SK-N-SH treated with all-trans-retinoic acid at 6 μM for 48 hours (cell line): Measurements from ENCODE around the gene CDK14.

Experiments
- ATAC-seq: fragments of 200-7000 bp; cut with Tn5 transposase; 3 replicates; pipeline ENCODE4 v1.9.1; 2020; ENCODE audit warnings: mild to moderate bottlenecking, moderate library complexity
- ARNTL ChIP-seq: fragments of 450-650 bp; formaldehyde crosslinking; IDR thresholded peaks from 2 replicates; pipeline ENCODE4 v1.5.0; 2020; ENCODE audit warnings: low read depth, mild to moderate bottlenecking, moderate library complexity, borderline replicate concordance
- BACH2 ChIP-seq: fragments of 250-450 bp; sonication (Bioruptor Pico); IDR thresholded peaks from 2 replicates; pipeline ENCODE4 v1.9.0; 2021; ENCODE audit warnings: mild to moderate bottlenecking, borderline replicate concordance
- CREB5 ChIP-seq: fragments of 250-450 bp; sonication (Bioruptor Pico); IDR thresholded peaks from 2 replicates; pipeline ENCODE4 v1.5.1; 2020; ENCODE audit warnings: low read depth, mild to moderate bottlenecking, moderate library complexity
- CSDC2 ChIP-seq: fragments of 250-450 bp; sonication (Bioruptor Pico); IDR thresholded peaks from 2 replicates; pipeline ENCODE4 v1.5.0; 2020; ENCODE audit warnings: mild to moderate bottlenecking, moderate library complexity
- CSRNP3 ChIP-seq: fragments of 250-450 bp; sonication (Bioruptor Pico); IDR thresholded peaks from 2 replicates; pipeline ENCODE4 v1.5.1; 2021; ENCODE audit warnings: mild to moderate bottlenecking, moderate library complexity
- ESRRG ChIP-seq: fragments of 250-450 bp; sonication (Bioruptor Pico); IDR thresholded peaks from 2 replicates; pipeline ENCODE4 v1.6.1; 2021; ENCODE audit warnings: mild to moderate bottlenecking
- GLIS3 ChIP-seq: fragments of 250-450 bp; sonication (Bioruptor Pico); IDR thresholded peaks from 2 replicates; pipeline ENCODE4 v1.5.0; 2020; ENCODE audit warnings: mild to moderate bottlenecking, moderate library complexity
- ISL1 ChIP-seq: fragments of 250-450 bp; sonication (Bioruptor Pico); IDR thresholded peaks from 2 replicates; pipeline ENCODE4 v2.1.2; 2022; ENCODE audit warnings: mild to moderate bottlenecking, moderate library complexity
- PATZ1 ChIP-seq: fragments of 250-450 bp; sonication (Bioruptor Pico); IDR thresholded peaks from 2 replicates; pipeline ENCODE4 v1.8.0; 2020; ENCODE audit warnings: mild to moderate bottlenecking, moderate library complexity, borderline replicate concordance
- PPARA ChIP-seq: fragments of 250-450 bp; sonication (Bioruptor Pico); IDR thresholded peaks from 2 replicates; pipeline ENCODE4 v1.5.0; 2020; ENCODE audit warnings: mild to moderate bottlenecking, borderline replicate concordance
- SNAI2 ChIP-seq: fragments of 250-450 bp; sonication (Bioruptor Pico); IDR thresholded peaks from 2 replicates; pipeline ENCODE4 v1.5.0; 2020; ENCODE audit warnings: mild to moderate bottlenecking, moderate library complexity
- TCF4 ChIP-seq: fragments of 250-450 bp; sonication (Bioruptor Pico); IDR thresholded peaks from 2 replicates; pipeline ENCODE4 v1.8.0; 2021; ENCODE audit warnings: mild to moderate bottlenecking, moderate library complexity, borderline replicate concordance
- TOX ChIP-seq: fragments of 250-450 bp; sonication (Bioruptor Pico); IDR thresholded peaks from 2 replicates; pipeline ENCODE4 v1.8.0; 2021; ENCODE audit warnings: mild to moderate bottlenecking, moderate library complexity, borderline replicate concordance
- TSHZ2 ChIP-seq: fragments of 250-450 bp; sonication (Bioruptor Pico); IDR thresholded peaks from 2 replicates; pipeline ENCODE4 v1.5.0; 2020; ENCODE audit warnings: mild to moderate bottlenecking, moderate library complexity
- ZC3H10 ChIP-seq: fragments of 250-450 bp; sonication (Bioruptor Pico); IDR thresholded peaks from 2 replicates; pipeline ENCODE4 v1.5.1; 2021; ENCODE audit warnings: mild to moderate bottlenecking, moderate library complexity
- ZFP3 ChIP-seq: fragments of 250-450 bp; sonication (Bioruptor Pico); IDR thresholded peaks from 2 replicates; pipeline ENCODE4 v1.5.0; 2020; ENCODE audit warnings: mild to moderate bottlenecking, moderate library complexity
- ZFP30 ChIP-seq: fragments of 450-650 bp; formaldehyde crosslinking; IDR thresholded peaks from 2 replicates; pipeline ENCODE4 v1.5.0; 2022; ENCODE audit warnings: mild to moderate bottlenecking, moderate library complexity
- ZNF565 ChIP-seq: fragments of 450-650 bp; formaldehyde crosslinking; conservative IDR thresholded peaks from 2 replicates; pipeline ENCODE4 v1.5.0; 2020; ENCODE audit warnings: low read depth, mild to moderate bottlenecking, moderate library complexity
- ZNF70 ChIP-seq: fragments of 450-650 bp; formaldehyde crosslinking; IDR thresholded peaks from 2 replicates; pipeline ENCODE4 v1.5.0; 2020; ENCODE audit warnings: mild to moderate bottlenecking, moderate library complexity
- ZNF8 ChIP-seq: fragments of 450-650 bp; formaldehyde crosslinking; IDR thresholded peaks from 2 replicates; pipeline ENCODE4 v1.5.0; 2020; ENCODE audit warnings: mild to moderate bottlenecking, moderate library complexity

The CDK14 gene

GRCh38 chr7:90828601-90829000 is 232.5 kb downstream of the CDK14 start:
- TF ChIP-seq ZC3H10 (CRISPR knock-in tag) (no peak), TCF4 (no peak), SNAI2 (no peak), CSRNP3 (no peak), ARNTL (CRISPR knock-in tag) (no peak), ESRRG (CRISPR knock-in tag) (no peak), PPARA (CRISPR knock-in tag) (no peak), TOX (CRISPR knock-in tag) (no peak), ZFP30 (CRISPR knock-in tag) (no peak), ISL1 (CRISPR knock-in tag) (no peak), CSDC2 (no peak), GLIS3 (no peak), ZNF70 (CRISPR knock-in tag) (no peak), TSHZ2 (CRISPR knock-in tag) (no peak), ZNF8 (CRISPR knock-in tag) (no peak)
- ATAC-seq: no peak

GRCh38 chr7:90830308-90830707 is 234.2 kb downstream of the CDK14 start:
- no peak for ATAC-seq
- no peak for TF ChIP-seq ISL1 (CRISPR knock-in tag)
- no peak for TF ChIP-seq CREB5
- TF ChIP-seq ZNF70 (CRISPR knock-in tag): no peak
- TF ChIP-seq BACH2 (CRISPR knock-in tag): no peak
- no peak for TF ChIP-seq CSRNP3
- TF ChIP-seq ZC3H10 (CRISPR knock-in tag): no peak
- no peak for TF ChIP-seq TSHZ2 (CRISPR knock-in tag)
- TF ChIP-seq ZFP3: no peak
- no peak for TF ChIP-seq PATZ1
- TF ChIP-seq TOX (CRISPR knock-in tag): no peak
- TF ChIP-seq ZNF8 (CRISPR knock-in tag): no peak
- TF ChIP-seq ESRRG (CRISPR knock-in tag): no peak
- no peak for TF ChIP-seq ZFP30 (CRISPR knock-in tag)
- no peak for TF ChIP-seq ZNF565 (CRISPR knock-in tag)
- no peak for TF ChIP-seq PPARA (CRISPR knock-in tag)
- no peak for TF ChIP-seq GLIS3
